HepG2 (cell line): ENCODE measurements around the gene RAB18.
"Not testable (repeated sequence)": the region's sequence is repeated elsewhere in the genome, so short reads cannot be mapped to it uniquely, and the experiment has no call there.

Experiments
- BHLHE40 ChIP-seq: IDR thresholded peaks from 2 replicates; pipeline ENCODE4 v1.6.1; 2011; ENCODE audit warnings: low read length, improper control_type of control experiment
- SMC3 ChIP-seq: IDR thresholded peaks from 2 replicates; pipeline ENCODE4 v1.6.1; 2011; ENCODE audit warnings: low read length, improper control_type of control experiment
- SNAPC2 ChIP-seq: sonication (generic); formaldehyde crosslinking; IDR thresholded peaks from 2 replicates; pipeline ENCODE4 v1.8.1; 2022; ENCODE audit warnings: mild to moderate bottlenecking, missing genetic modification reagents
- ZNF567 ChIP-seq: sonication (generic); formaldehyde crosslinking; IDR thresholded peaks from 2 replicates; pipeline ENCODE4 v1.8.1; 2023; ENCODE audit warnings: mild to moderate bottlenecking, missing genetic modification reagents, borderline replicate concordance
- TF ChIP-seq, protein P1 (sequence below): sonication (generic); formaldehyde crosslinking; IDR thresholded peaks from 2 replicates; pipeline ENCODE4 v1.5.0; 2020; ENCODE audit warnings: mild to moderate bottlenecking, missing genetic modification reagents, moderate library complexity
- TF ChIP-seq, protein P2 (sequence below): sonication (generic); formaldehyde crosslinking; IDR thresholded peaks from 2 replicates; pipeline ENCODE4 v1.5.0; 2020; ENCODE audit warnings: mild to moderate bottlenecking, missing genetic modification reagents
- TF ChIP-seq, protein P3 (sequence below): sonication (generic); formaldehyde crosslinking; IDR thresholded peaks from 2 replicates; pipeline ENCODE4 v1.5.1; 2020; ENCODE audit warnings: mild to moderate bottlenecking, missing genetic modification reagents, moderate library complexity

GRCh38 chr10:27505537-27505936 is 1.4 kb downstream of the RAB18 start:
- TF ChIP-seq, protein P1, sequence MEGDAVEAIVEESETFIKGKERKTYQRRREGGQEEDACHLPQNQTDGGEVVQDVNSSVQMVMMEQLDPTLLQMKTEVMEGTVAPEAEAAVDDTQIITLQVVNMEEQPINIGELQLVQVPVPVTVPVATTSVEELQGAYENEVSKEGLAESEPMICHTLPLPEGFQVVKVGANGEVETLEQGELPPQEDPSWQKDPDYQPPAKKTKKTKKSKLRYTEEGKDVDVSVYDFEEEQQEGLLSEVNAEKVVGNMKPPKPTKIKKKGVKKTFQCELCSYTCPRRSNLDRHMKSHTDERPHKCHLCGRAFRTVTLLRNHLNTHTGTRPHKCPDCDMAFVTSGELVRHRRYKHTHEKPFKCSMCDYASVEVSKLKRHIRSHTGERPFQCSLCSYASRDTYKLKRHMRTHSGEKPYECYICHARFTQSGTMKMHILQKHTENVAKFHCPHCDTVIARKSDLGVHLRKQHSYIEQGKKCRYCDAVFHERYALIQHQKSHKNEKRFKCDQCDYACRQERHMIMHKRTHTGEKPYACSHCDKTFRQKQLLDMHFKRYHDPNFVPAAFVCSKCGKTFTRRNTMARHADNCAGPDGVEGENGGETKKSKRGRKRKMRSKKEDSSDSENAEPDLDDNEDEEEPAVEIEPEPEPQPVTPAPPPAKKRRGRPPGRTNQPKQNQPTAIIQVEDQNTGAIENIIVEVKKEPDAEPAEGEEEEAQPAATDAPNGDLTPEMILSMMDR (CRISPR knock-in tag), result not testable (repeated sequence)
- TF ChIP-seq BHLHE40; SMC3; ZNF567 (CRISPR knock-in tag); SNAPC2: not testable (repeated sequence)
- TF ChIP-seq, protein P2, sequence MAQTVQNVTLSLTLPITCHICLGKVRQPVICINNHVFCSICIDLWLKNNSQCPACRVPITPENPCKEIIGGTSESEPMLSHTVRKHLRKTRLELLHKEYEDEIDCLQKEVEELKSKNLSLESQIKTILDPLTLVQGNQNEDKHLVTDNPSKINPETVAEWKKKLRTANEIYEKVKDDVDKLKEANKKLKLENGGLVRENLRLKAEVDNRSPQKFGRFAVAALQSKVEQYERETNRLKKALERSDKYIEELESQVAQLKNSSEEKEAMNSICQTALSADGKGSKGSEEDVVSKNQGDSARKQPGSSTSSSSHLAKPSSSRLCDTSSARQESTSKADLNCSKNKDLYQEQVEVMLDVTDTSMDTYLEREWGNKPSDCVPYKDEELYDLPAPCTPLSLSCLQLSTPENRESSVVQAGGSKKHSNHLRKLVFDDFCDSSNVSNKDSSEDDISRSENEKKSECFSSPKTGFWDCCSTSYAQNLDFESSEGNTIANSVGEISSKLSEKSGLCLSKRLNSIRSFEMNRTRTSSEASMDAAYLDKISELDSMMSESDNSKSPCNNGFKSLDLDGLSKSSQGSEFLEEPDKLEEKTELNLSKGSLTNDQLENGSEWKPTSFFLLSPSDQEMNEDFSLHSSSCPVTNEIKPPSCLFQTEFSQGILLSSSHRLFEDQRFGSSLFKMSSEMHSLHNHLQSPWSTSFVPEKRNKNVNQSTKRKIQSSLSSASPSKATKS (CRISPR knock-in tag), result not testable (repeated sequence)
- TF ChIP-seq, protein P3, sequence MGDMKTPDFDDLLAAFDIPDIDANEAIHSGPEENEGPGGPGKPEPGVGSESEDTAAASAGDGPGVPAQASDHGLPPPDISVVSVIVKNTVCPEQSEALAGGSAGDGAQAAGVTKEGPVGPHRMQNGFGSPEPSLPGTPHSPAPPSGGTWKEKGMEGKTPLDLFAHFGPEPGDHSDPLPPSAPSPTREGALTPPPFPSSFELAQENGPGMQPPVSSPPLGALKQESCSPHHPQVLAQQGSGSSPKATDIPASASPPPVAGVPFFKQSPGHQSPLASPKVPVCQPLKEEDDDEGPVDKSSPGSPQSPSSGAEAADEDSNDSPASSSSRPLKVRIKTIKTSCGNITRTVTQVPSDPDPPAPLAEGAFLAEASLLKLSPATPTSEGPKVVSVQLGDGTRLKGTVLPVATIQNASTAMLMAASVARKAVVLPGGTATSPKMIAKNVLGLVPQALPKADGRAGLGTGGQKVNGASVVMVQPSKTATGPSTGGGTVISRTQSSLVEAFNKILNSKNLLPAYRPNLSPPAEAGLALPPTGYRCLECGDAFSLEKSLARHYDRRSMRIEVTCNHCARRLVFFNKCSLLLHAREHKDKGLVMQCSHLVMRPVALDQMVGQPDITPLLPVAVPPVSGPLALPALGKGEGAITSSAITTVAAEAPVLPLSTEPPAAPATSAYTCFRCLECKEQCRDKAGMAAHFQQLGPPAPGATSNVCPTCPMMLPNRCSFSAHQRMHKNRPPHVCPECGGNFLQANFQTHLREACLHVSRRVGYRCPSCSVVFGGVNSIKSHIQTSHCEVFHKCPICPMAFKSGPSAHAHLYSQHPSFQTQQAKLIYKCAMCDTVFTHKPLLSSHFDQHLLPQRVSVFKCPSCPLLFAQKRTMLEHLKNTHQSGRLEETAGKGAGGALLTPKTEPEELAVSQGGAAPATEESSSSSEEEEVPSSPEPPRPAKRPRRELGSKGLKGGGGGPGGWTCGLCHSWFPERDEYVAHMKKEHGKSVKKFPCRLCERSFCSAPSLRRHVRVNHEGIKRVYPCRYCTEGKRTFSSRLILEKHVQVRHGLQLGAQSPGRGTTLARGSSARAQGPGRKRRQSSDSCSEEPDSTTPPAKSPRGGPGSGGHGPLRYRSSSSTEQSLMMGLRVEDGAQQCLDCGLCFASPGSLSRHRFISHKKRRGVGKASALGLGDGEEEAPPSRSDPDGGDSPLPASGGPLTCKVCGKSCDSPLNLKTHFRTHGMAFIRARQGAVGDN (CRISPR knock-in tag), result not testable (repeated sequence)
